ENCODE data around the gene EPHA2.
A peak's percentile ranks its signal among the peaks of the same experiment; 100 is the strongest.
"Not testable (repeated sequence)": the region's sequence is repeated elsewhere in the genome, so short reads cannot be mapped to it uniquely, and the experiment has no call there.

Gene EPHA2

GRCh38 chr1:16119504-16119903 is 36.4 kb downstream of the EPHA2 start:
- no peak for DNase-seq (ENCODE audit: low read depth)

- DNase-seq (ENCODE audit: low read depth): no peak
These were observed 37.2 kb downstream of the EPHA2 start for GRCh38 chr1:16118706-16119105.

- DNase-seq (ENCODE audit: low read depth): no peak
These were observed 37.9 kb downstream of the EPHA2 start for GRCh38 chr1:16117936-16118335.

GRCh38 chr1:16117369-16117768 is 38.5 kb downstream of the EPHA2 start:
- peak; percentile 91 for DNase-seq (ENCODE audit: low read depth)

GRCh38 chr1:16116625-16117024 is 39.2 kb downstream of the EPHA2 start:
- DNase-seq (ENCODE audit: low read depth): no peak

GRCh38 chr1:16116002-16116401 is 39.9 kb downstream of the EPHA2 start:
- DNase-seq (ENCODE audit: low read depth): no peak

- DNase-seq (ENCODE audit: low read depth): no peak
These were observed 40.3 kb downstream of the EPHA2 start for GRCh38 chr1:16115468-16115983.

GRCh38 chr1:16114527-16115467 is 41.1 kb downstream of the EPHA2 start:
- DNase-seq (ENCODE audit: low read depth): no peak

GRCh38 chr1:16112596-16113555 is 43.0 kb downstream of the EPHA2 start:
- peak; percentile 82 for DNase-seq (ENCODE audit: low read depth)

- peak; percentile 95 for DNase-seq (ENCODE audit: low read depth)
These were observed 43.9 kb downstream of the EPHA2 start for GRCh38 chr1:16111771-16112595.

- no peak for DNase-seq (ENCODE audit: low read depth)
These were observed 45.0 kb downstream of the EPHA2 start for GRCh38 chr1:16110884-16111283.

- no peak for DNase-seq (ENCODE audit: low read depth)
These were observed 45.4 kb downstream of the EPHA2 start for GRCh38 chr1:16110456-16110855.

- DNase-seq (ENCODE audit: low read depth): no peak
These were observed 46.3 kb downstream of the EPHA2 start for GRCh38 chr1:16109571-16109970.

GRCh38 chr1:16107039-16107438 is 48.8 kb downstream of the EPHA2 start:
- DNase-seq (ENCODE audit: low read depth): not testable (repeated sequence)

GRCh38 chr1:16101623-16102022 is 54.2 kb downstream of the EPHA2 start:
- DNase-seq (ENCODE audit: low read depth): peak; percentile 77

- no peak for DNase-seq (ENCODE audit: low read depth)
These were observed 56.5 kb downstream of the EPHA2 start for GRCh38 chr1:16099412-16099811.

- no peak for DNase-seq (ENCODE audit: low read depth)
These were observed 60.4 kb downstream of the EPHA2 start for GRCh38 chr1:16095447-16095846.

GRCh38 chr1:16094453-16095158 is 61.3 kb downstream of the EPHA2 start:
- DNase-seq (ENCODE audit: low read depth): no peak

- no peak for DNase-seq (ENCODE audit: low read depth)
These were observed 62.3 kb downstream of the EPHA2 start for GRCh38 chr1:16093611-16094010.

GRCh38 chr1:16092923-16093511 is 62.9 kb downstream of the EPHA2 start:
- no peak for DNase-seq (ENCODE audit: low read depth)
